Neural cell (in vitro differentiated cells): Measurements from ENCODE around the gene TANGO6. TPM values are rescaled to one million over a fixed set of nuclear protein-coding genes. Genes with fewer than 3 reads are reported as not detected.

Source experiments
- H2AFZ ChIP-seq: fragments of 200-600, 300-800 bp; sonication (generic), shearing (Covaris generic); 2 replicates; pipeline ENCODE4 v1.6.0; 2014; ENCODE audit warnings: low read depth, mild to moderate bottlenecking, antibody characterized with exemption, low read length, moderate library complexity
- H3F3A ChIP-seq: fragments of 200-600 bp; shearing (Covaris generic); 2 replicates; pipeline ENCODE4 v1.6.1; 2016; ENCODE audit warnings: mild to moderate bottlenecking, moderate library complexity, mixed read lengths, antibody characterized with exemption, low read length; ENCODE audit not compliant: insufficient read depth, poor library complexity, severe bottlenecking
- H3K27ac ChIP-seq: fragments of 200-600, 300-800 bp; sonication (generic), shearing (Covaris generic); 2 replicates; pipeline ENCODE4 v1.5.1; 2014; ENCODE audit warnings: mild to moderate bottlenecking, low read length, moderate library complexity
- H3K27me3 ChIP-seq: fragments of 300-800, 200-600 bp; sonication (generic), shearing (Covaris generic); 2 replicates; pipeline ENCODE4 v1.6.0; 2014; ENCODE audit warnings: mild to moderate bottlenecking, low read depth, low read length, moderate library complexity; ENCODE audit not compliant: insufficient read depth
- H3K36me3 ChIP-seq: fragments of 300-800, 200-600 bp; sonication (generic), shearing (Covaris generic); 2 replicates; pipeline ENCODE4 v1.5.1; 2014; ENCODE audit warnings: mild to moderate bottlenecking, antibody characterized with exemption, low read length, moderate library complexity; ENCODE audit not compliant: insufficient read depth
- H3K4me2 ChIP-seq: fragments of 300-800, 200-600 bp; sonication (generic), shearing (Covaris generic); 2 replicates; pipeline ENCODE4 v1.6.0; 2014; ENCODE audit warnings: mild to moderate bottlenecking, low read length
- H3K4me3 ChIP-seq: fragments of 300-800, 200-600 bp; sonication (generic), shearing (Covaris generic); 2 replicates; pipeline ENCODE4 v1.5.1; 2014; ENCODE audit warnings: mild to moderate bottlenecking, low read length, moderate library complexity
- H3K79me2 ChIP-seq: fragments of 200-600 bp; shearing (Covaris generic); replicated peaks from 2 replicates; pipeline ENCODE4 v1.6.0; 2014; ENCODE audit warnings: mild to moderate bottlenecking, low read length, moderate library complexity; ENCODE audit not compliant: insufficient read depth
- H3K9ac ChIP-seq: fragments of 300-800, 200-600 bp; sonication (generic), shearing (Covaris generic); 2 replicates; pipeline ENCODE4 v1.6.1; 2016; ENCODE audit warnings: mild to moderate bottlenecking, low read length, mixed read lengths
- H3K9me2 ChIP-seq: fragments of 200-600 bp; shearing (Covaris generic); 2 replicates; pipeline ENCODE4 v1.6.1; 2016; ENCODE audit warnings: mild to moderate bottlenecking, low read length, mixed read lengths; ENCODE audit not compliant: insufficient read depth
- H3K9me3 ChIP-seq: fragments of 200-600, 300-800 bp; sonication (generic), shearing (Covaris generic); 2 replicates; pipeline ENCODE4 v1.6.1; 2016; ENCODE audit warnings: mild to moderate bottlenecking, mixed run types, low read length, moderate library complexity, mixed read lengths
- H4K20me1 ChIP-seq: fragments of 200-600 bp; shearing (Covaris generic); 2 replicates; pipeline ENCODE4 v1.6.1; 2016; ENCODE audit warnings: mild to moderate bottlenecking, mixed run types; ENCODE audit not compliant: insufficient read depth
- EP300 ChIP-seq: fragments of 450-650 bp; conservative IDR thresholded peaks from 2 replicates; pipeline ENCODE4 v1.6.1; 2014; ENCODE audit warnings: antibody characterized with exemption, mild to moderate bottlenecking, moderate library complexity; ENCODE audit not compliant: poor library complexity, severe bottlenecking
- EZH2 ChIP-seq: fragments of 200-600, 300-800 bp; shearing (Covaris generic), sonication (generic); IDR thresholded peaks from 2 replicates; pipeline ENCODE4 v1.6.1; 2014; ENCODE audit warnings: antibody characterized with exemption, low read length, borderline replicate concordance, mild to moderate bottlenecking; ENCODE audit not compliant: insufficient read depth, poor library complexity, severe bottlenecking
- MXI1 ChIP-seq: fragments of 450-650 bp; conservative IDR thresholded peaks from 2 replicates; pipeline ENCODE4 v1.6.1; 2014; ENCODE audit warnings: antibody characterized with exemption, mild to moderate bottlenecking; ENCODE audit not compliant: poor library complexity, severe bottlenecking
- POLR2AphosphoS5 ChIP-seq: IDR thresholded peaks from 2 replicates; pipeline ENCODE4 v1.6.1; 2012
- RAD21 ChIP-seq: fragments of 450-650 bp; conservative IDR thresholded peaks from 2 replicates; pipeline ENCODE4 v1.6.1; 2014; ENCODE audit warnings: antibody characterized with exemption, mild to moderate bottlenecking, moderate library complexity
- SMC3 ChIP-seq: fragments of 450-650 bp; conservative IDR thresholded peaks from 2 replicates; pipeline ENCODE4 v1.6.1; 2014; ENCODE audit warnings: antibody characterized with exemption, mild to moderate bottlenecking, moderate library complexity; ENCODE audit not compliant: poor library complexity
- TAF1 ChIP-seq: IDR thresholded peaks from 2 replicates; pipeline ENCODE4 v1.6.1; 2012; ENCODE audit warnings: low read depth
- polyA plus RNA-seq: library from polyadenylated mRNA; depleted of rRNA; stranded (reverse); fragments of >200 nt; gene quantifications from 2 replicates; pipeline ENCODE4 v1.2.3, GENCODE V29; 2014
- TF ChIP-seq, protein P1 (sequence below): IDR thresholded peaks from 2 replicates; pipeline ENCODE4 v1.6.1; 2012; ENCODE audit warnings: borderline replicate concordance
- TF ChIP-seq, protein P2 (sequence below): fragments of 450-650 bp; IDR thresholded peaks from 2 replicates; pipeline ENCODE4 v1.5.1; 2014; ENCODE audit warnings: antibody characterized with exemption, mild to moderate bottlenecking, moderate library complexity; ENCODE audit not compliant: poor library complexity, severe bottlenecking

The TANGO6 gene
- polyA plus RNA-seq, 1 donor from 2014 or later = 9.5 TPM

- Histone ChIP-seq H3K79me2 (no peaks in the 10 kb centered on the region), H3K36me3 (peaks cover 7% of the 10 kb centered on the region), H3K9me2 (no peaks in the 10 kb centered on the region), H3K4me3 (no peak overlapping the region), H4K20me1 (no peaks in the 10 kb centered on the region), H3F3A (no peaks in the 10 kb centered on the region), H3K4me2 (no peak overlapping the region), H3K27me3 (no peaks in the 10 kb centered on the region), H3K27ac (no peak overlapping the region), H3K9me3 (no peaks in the 10 kb centered on the region), H3K9ac (no peak overlapping the region), H2AFZ (no peak overlapping the region)
- TF ChIP-seq EZH2 (no peak), TAF1 (no peak), SMC3 (no peak), POLR2AphosphoS5 (no peak), EP300 (no peak), RAD21 (no peak), MXI1 (no peak)
- TF ChIP-seq, protein P1, sequence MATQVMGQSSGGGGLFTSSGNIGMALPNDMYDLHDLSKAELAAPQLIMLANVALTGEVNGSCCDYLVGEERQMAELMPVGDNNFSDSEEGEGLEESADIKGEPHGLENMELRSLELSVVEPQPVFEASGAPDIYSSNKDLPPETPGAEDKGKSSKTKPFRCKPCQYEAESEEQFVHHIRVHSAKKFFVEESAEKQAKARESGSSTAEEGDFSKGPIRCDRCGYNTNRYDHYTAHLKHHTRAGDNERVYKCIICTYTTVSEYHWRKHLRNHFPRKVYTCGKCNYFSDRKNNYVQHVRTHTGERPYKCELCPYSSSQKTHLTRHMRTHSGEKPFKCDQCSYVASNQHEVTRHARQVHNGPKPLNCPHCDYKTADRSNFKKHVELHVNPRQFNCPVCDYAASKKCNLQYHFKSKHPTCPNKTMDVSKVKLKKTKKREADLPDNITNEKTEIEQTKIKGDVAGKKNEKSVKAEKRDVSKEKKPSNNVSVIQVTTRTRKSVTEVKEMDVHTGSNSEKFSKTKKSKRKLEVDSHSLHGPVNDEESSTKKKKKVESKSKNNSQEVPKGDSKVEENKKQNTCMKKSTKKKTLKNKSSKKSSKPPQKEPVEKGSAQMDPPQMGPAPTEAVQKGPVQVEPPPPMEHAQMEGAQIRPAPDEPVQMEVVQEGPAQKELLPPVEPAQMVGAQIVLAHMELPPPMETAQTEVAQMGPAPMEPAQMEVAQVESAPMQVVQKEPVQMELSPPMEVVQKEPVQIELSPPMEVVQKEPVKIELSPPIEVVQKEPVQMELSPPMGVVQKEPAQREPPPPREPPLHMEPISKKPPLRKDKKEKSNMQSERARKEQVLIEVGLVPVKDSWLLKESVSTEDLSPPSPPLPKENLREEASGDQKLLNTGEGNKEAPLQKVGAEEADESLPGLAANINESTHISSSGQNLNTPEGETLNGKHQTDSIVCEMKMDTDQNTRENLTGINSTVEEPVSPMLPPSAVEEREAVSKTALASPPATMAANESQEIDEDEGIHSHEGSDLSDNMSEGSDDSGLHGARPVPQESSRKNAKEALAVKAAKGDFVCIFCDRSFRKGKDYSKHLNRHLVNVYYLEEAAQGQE = no peak
- TF ChIP-seq, protein P2, sequence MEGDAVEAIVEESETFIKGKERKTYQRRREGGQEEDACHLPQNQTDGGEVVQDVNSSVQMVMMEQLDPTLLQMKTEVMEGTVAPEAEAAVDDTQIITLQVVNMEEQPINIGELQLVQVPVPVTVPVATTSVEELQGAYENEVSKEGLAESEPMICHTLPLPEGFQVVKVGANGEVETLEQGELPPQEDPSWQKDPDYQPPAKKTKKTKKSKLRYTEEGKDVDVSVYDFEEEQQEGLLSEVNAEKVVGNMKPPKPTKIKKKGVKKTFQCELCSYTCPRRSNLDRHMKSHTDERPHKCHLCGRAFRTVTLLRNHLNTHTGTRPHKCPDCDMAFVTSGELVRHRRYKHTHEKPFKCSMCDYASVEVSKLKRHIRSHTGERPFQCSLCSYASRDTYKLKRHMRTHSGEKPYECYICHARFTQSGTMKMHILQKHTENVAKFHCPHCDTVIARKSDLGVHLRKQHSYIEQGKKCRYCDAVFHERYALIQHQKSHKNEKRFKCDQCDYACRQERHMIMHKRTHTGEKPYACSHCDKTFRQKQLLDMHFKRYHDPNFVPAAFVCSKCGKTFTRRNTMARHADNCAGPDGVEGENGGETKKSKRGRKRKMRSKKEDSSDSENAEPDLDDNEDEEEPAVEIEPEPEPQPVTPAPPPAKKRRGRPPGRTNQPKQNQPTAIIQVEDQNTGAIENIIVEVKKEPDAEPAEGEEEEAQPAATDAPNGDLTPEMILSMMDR = no peak
These were observed 32.5 kb downstream of the TANGO6 start for GRCh38 chr16:68875871-68876270.

- H3K9ac ChIP-seq = no peak overlapping the region
- no peaks in the 10 kb centered on the region for H3K27me3 ChIP-seq
- H3K27ac ChIP-seq = no peak overlapping the region
- no peaks in the 10 kb centered on the region for H4K20me1 ChIP-seq
- H3K4me2 ChIP-seq = no peak overlapping the region
- no peaks in the 10 kb centered on the region for H3K9me3 ChIP-seq
- H3K36me3 ChIP-seq = no peaks in the 10 kb centered on the region
- no peak overlapping the region for H2AFZ ChIP-seq
- TF ChIP-seq POLR2AphosphoS5 = no peak
- TF ChIP-seq, protein P2 = no peak
- TF ChIP-seq, protein P1 = no peak
- H3K4me3 ChIP-seq = no peak overlapping the region
- H3F3A ChIP-seq = no peaks in the 10 kb centered on the region
- H3K9me2 ChIP-seq = no peaks in the 10 kb centered on the region
- H3K79me2 ChIP-seq = no peaks in the 10 kb centered on the region
These were observed 40.4 kb downstream of the TANGO6 start for GRCh38 chr16:68883685-68884084.
